GM18873 (cell line): Measurements from ENCODE around the gene TWF2.

Source experiments
- ATAC-seq: cut with Tn5 transposase; IDR thresholded peaks from one replicate; pipeline ENCODE4 v1.9.1; 2021; ENCODE audit warnings: mild to moderate bottlenecking, moderate library complexity, moderate number of reproducible peaks; ENCODE audit not compliant: unreplicated experiment, low FRiP score

The TWF2 gene

GRCh38 chr3:52210037-52210436 is 28.9 kb downstream of the TWF2 start:
- no peak for ATAC-seq

- ATAC-seq: no peak
Measured at GRCh38 chr3:52208556-52208955, 30.4 kb downstream of the TWF2 start.

DNA sequence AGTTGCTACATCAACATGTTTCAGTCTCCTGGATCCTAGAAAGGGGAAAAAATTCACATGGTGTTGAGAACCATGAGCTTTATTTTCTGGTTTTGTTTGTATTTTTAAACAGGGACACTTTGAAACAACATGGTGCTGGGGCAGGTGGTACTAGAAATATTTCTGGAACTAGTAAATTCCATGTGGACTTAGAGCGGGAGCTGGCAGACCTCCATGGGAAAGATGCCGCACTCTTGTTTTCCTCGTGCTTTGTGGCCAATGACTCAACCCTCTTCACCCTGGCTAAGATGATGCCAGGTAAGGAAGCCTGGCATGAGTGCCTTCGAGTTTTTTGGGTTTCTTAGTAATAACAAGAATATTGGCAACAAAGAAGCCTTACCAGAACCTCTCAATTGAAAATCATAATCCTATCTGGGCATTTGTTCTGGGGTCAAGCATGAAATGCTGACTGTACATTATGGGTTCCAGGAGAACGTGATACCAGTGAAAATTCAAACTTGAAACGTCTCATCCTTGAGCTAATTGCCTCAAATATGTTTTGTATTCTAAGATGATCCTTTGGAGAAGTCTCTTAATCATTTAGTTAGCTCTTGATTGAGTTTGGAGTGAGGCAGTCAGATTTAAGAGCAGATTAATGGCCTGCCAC is 33.1 kb downstream of the TWF2 start:
- ATAC-seq: no peak

GRCh38 chr3:52204337-52205073 is 34.5 kb downstream of the TWF2 start:
- ATAC-seq: no peak

DNA sequence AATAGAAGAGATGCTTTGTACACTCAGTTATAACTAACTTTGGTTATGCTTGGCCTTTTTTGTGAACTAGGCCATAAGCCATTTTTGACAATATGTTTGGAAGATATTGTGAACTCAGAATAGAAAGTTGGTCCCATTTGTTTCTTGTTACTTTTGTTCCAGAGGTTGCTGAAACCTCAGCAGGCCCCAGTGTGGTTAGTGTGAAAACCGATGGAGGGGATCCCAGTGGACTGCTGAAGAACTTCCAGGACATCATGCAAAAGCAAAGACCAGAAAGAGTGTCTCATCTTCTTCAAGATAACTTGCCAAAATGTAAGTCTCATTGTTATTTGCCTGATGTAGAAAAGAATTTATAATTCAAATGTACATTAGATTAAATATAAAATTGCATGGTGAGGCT is 35.3 kb downstream of the TWF2 start:
- ATAC-seq: no peak

DNA sequence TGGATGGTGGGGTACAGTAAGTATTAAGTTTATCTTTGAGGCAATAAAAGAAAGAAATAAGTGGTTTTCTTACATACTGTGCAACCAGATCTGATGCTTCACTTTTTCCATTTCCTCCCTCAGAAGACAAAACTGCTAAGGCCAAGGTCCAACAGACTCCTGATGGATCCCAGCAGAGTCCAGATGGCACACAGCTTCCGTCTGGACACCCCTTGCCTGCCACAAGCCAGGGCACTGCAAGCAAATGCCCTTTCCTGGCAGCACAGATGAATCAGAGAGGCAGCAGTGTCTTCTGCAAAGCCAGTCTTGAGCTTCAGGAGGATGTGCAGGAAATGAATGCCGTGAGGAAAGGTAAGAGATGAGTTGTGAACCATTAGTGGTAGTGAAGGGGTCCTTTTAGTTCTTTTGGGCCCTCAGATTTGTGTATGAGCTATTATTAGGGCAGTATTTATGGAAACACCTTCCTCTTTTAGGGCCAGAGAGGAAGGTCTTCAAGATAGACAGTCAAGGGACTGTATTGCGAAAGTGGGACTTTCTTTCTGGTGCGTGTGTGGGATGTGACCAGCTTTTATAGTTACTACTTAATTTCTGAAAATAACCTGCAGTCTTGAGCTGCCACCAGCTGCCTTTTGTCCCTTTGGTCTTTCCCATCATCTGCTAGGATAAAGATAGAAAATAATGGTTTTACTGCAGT is 36.4 kb downstream of the TWF2 start:
- no peak for ATAC-seq

- ATAC-seq: no peak
Measured at GRCh38 chr3:52200981-52201679, 37.8 kb downstream of the TWF2 start.

GRCh38 chr3:52198643-52199608 is 40.0 kb downstream of the TWF2 start:
- ATAC-seq: no peak

DNA sequence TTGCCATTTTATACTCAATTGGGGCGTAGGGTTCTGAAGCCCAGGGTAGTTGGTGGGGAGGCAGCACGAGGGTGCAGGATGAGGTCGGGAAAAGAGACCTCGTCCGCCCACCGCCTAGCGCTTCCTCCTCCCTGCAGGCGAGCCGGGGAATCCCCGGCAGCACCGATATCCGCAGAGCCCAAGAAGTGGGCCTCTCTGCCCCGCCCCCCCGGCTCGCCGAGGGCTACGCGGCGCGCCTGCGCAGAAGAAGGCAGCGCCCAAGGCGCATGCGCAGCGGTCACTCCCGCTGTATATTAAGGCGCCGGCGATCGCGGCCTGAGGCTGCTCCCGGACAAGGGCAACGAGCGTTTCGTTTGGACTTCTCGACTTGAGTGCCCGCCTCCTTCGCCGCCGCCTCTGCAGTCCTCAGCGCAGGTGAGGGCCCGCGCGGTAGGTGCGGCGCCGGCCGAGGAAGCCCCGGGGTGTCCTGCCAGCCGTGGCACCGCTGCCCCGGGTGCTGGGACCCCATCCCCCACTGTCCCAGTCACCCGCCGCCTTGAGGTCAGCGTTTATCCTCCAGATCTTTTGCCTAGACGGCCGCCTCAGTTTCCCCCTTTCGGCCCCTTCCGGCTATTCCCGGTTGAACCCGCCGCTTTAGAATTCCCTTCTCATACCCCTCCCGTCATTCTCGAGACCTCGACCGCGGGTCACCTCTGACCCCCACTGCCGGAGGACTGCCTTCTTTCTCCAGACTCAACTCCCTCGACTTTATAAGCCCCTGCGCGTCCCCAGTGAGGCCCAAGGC is 40.9 kb downstream of the TWF2 start, which contains the start of gene ALAS1:
Gene ALAS1, plus strand, starts transcription at position 319 of the 784 bp plus-strand sequence. CDS start 1,082 bp downstream, outside the sequence.
- ATAC-seq: peak; percentile 66

DNA sequence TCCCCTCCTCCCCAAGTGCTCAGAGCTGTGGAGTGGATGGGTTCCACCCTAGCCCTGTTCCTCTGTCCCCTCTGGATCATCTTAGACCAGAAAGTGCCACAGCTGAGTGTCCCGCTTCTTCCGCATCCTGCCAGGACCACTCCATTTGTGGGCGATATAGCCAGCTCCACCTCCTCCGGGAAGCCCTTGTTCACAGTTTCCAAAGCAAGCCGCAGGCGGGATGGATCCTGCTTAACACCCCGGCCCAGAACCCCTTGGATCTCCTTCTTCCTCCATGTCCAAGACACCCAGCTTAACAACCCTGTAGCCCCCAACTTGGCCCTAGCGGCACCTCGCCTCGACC is 41.5 kb downstream of the TWF2 start:
- no peak for ATAC-seq

DNA sequence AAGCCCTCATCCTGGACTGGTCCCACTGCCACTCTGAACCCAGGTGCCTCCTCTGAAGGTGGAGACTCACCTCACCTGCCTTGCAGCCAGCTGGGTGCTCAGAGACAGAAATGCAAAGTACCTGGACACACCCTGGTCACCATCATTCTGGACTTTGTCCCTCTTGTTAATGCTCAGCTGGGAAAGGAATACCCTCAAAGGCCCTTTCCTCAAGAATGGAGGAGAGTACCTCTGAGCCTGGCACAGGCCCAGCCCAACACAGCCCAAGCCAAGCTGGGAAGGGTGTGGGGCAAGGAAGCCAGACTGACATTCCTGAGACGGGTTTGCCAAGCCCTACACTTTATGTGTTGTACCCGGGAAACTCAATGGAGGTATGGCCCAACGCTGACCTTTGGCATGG is 42.0 kb downstream of the TWF2 start:
- no peak for ATAC-seq

DNA sequence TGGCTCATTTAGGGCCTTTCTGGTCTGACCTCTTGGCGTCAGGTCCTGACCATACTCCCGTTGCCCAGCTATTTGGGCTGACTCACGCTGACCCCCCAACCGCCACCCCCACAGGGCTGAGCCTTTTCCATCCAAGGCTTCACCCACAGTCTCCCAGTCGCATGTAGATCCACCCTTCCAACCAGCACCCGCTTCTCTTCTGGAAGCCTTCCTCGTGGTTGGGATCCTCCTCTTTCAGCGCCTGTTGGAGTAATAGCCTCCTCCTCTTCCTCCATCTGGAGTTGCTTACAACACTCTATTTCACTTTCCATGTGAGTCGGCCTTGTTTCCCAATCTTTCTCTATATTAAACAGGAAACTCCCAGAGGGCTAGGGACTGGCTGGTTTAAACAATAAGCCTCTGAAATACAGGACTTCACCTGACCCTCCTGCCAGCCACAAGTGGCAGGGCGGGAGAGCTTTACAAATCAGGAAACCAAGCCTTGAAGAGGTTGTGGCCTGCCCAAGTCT is 43.1 kb downstream of the TWF2 start:
- no peak for ATAC-seq

- no peak for ATAC-seq
Measured at GRCh38 chr3:52195291-52195597, 43.7 kb downstream of the TWF2 start.

DNA sequence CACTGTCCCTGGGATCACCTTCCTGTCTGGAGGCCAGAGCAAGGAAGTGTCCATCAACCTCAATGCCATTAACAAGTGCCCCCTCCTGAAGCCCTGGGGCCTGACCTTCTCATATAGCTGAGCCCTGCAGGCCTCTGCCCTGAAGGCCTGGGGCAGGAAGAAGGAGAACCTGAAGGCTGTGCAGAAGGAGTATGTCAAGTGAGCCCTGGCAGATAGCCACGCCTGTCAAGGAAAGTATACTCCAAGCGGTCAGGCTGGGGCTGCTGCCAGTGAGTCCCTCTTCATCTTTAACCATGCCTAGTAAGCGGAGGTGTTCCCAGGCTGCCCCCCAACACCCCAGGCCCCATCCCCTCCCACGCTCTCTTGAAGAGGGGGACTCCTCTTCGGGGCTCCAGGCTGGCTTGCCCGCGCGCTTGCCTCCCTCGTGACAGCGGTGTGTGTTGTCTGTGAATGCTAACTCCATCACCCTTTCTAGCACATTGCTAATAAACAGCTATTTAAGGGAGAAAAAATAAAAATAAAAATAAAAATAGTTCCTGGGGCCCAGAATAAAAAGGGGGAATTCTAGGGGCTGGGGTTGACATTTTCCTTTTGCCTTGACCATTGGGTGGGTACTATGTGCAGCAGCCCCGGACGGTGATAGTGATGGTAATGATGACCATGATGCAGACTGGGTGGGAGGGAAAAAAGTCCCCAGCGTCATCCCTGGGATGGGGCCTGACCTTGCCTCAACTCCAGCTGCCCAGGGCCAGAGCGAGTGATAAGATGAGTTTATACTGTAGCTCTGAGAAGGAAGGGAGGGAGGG is 44.3 kb downstream of the TWF2 start:
- no peak for ATAC-seq

DNA sequence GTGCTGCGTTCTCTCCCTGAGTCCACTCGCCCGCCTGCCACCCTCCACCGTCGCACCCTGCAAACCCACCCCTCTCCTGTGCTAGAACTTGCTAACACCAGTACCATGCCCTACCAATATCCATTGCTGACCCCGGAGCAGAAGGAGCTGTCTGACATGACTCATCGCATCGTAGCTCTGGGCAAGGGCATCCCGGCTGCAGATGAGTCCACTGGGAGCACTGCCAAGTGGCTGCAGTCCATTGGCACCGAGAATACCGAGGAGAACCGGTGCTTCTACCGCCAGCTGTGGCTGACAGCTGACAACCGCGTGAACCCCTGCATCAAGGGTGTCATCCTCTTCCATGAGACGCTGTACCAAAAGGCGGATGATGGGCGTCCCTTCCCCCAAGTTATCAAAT is 45.9 kb downstream of the TWF2 start:
- ATAC-seq: no peak

DNA sequence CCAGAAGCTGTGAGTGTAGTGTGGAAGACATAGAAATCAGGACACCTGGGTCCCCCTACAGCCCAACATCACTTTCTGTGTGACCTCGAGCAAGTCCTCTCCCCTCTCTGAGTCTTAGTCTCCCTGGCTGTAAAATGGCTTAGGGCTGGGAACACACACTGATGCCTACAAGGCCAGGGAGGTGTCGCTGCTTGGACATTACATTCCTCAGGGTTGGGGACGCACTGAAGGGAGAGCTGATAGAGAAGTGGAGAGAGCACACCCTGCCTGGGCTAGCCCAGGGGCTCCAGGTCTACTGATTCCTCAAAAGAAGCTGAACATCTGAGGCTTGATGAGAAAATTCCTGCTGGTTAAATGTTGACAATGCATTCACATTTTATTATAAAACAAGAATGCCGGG is 47.3 kb downstream of the TWF2 start:
- no peak for ATAC-seq

- no peak for ATAC-seq
Measured at GRCh38 chr3:52190294-52191074, 48.5 kb downstream of the TWF2 start.

DNA sequence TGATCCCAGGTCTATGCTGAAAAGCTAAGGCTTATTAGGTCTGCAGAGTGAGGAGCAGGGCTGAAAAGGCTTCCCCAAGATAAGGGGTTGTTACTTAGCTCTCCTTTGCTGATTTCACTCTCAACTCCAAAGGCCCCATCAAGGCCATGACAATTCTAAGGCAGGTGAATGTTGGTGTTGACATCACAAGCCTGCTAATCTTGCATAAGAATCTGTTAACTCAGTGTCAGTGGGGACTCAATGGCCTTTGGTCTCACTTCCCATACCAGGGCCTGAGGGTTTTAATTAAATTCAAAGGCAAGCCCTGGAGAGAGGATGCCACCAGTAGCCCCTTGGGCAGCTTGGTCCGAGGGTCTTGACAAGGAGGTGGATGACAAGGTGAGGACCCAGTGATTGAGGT is 50.4 kb downstream of the TWF2 start:
- no peak for ATAC-seq
